Hypothalamus (tissue), 51 donors: Measurements from ENCODE around the gene RASA3.

Experiments used
- DNase-seq, 51 donors: peaks; one replicate each; lab custom pipeline; 2025; lab: John Stamatoyannopoulos, UW

Gene RASA3

DNA sequence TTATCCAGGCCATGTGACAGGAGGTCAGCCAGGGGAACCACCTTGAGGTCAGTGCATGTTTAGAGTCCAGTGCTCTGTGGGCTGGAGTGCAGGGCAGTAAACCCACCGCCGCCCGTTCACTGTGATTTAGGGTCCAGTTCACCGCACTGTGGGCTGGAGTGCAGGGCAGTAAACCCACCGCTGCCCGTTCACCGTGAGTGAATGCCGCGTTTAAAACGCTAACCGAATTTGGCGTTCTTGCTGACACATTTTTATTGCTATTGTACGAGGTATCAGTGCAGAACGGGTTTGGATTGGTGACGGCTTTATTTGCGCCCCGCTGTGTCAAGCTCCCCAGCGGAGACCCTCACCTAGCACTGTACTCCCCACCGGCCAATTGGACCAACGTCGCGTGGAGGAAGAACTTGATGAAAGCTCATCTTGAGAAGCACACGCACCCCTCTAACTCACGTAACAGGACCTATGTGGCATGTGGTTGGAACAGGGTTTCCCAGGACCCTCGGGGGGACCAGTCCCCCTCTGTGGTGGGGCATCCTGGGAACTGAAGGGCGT is 186.5 kb downstream of the RASA3 start:
- DNase-seq: no peak

DNA sequence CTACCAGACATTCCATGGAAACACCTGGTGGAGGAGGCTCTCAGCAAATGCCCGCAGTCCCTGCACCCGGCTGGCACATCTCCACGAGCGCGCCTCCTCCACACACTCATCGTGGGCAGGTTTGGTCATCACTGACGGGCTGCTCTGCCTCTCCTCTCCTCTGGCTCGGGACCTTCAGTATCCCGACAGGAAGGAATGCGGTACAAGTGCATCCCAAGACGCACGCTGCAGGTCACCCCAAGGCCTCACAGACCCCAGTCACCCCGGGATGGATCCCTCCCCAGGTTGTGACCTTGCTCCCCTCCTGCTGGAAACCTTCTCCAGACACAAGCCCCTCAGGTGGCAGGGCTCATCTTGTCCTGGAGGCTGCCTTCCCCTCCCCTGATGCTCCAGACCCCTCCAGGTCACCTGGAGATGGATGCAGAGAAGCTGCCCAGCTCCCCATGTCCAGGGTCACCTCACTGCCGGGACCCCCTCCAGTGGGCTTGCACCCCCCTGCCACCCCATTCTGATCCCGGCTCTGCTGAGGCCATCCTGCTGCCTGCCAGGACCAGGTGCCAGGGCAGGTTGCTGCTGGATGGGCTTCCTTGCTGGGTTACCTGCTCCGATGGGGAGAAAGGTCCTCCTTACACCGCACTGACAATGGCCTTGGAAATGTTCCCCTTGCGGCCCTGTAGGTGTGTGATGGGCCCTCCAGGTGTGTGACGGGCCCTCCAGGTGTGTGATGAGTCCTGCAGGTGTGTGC is 188.4 kb downstream of the RASA3 start:
- peak in 1 of 51 donors; percentile 15 for DNase-seq

DNA sequence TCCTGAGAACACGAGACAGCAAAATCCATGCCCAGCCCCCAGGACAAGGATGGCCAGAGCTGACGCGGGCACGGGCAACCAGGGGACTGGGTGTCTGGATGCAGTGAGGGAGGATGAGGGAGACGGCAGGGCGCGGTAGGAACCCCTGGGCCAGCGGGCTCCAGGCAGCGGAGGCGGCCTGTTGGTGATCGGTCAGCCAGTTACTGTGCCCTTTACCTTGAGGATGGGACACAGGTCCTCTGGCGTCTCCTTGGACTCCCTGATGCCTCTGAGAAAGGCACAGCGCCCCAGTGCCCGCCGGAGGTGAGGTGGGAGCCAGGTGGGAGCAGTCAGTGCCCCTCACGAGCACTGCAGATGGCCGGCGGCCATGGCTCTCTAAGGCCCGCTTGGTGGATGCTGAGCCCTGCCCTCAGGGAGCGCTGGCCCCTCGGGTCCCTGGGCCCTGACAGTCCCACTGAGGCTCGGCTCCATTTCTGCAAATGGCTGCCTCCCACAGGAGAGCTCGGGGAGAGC is 189.8 kb downstream of the RASA3 start:
- DNase-seq: no peak

DNA sequence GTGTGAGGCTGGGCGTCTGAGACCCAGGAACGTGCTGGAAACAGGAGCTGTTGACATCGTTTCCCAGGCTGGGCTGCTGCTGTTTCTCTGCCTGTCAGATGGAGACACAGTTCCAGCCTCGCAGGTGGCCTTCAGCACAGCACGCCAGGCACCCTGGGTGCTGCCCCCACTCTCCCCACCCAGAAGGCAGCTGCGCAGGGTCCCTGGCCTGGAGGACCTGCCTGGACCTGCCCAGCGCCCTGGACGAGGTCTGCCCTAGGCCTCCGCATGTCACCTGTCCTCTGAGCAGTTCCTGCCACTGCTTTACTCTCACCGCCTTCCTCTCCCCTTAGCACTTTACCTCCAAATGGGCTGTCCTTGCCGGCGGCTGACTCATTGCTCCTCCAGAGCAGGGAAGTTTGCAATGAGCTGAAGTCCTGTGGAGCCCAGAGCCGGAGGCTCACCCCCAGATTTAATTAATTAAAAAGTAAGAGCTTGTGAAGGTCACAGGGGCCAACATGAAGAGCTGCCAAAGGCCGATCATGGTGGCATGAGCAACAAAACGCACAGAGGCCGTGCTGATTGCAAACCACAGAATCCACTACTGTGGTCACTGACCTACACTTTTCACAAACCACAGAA is 190.7 kb downstream of the RASA3 start:
- DNase-seq: no peak

DNA sequence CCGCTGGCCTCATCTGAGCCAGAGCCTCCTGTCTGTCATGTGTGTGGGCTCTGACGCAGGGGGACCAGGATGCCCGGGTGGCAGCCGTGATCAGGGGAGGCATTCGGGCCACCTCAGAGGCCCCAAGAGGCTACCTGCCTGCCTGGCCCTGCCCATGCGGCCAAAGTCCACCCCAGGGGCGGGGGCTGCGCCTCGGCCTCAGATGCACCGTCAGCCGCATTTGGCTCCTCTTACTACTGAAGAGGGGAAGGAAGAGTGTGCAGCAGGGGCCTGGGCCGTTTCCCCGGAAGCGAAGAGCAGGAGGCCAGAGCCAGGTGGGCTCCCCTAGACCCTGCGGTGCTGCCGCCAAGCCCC is 192.5 kb downstream of the RASA3 start:
- DNase-seq: no peak

DNA sequence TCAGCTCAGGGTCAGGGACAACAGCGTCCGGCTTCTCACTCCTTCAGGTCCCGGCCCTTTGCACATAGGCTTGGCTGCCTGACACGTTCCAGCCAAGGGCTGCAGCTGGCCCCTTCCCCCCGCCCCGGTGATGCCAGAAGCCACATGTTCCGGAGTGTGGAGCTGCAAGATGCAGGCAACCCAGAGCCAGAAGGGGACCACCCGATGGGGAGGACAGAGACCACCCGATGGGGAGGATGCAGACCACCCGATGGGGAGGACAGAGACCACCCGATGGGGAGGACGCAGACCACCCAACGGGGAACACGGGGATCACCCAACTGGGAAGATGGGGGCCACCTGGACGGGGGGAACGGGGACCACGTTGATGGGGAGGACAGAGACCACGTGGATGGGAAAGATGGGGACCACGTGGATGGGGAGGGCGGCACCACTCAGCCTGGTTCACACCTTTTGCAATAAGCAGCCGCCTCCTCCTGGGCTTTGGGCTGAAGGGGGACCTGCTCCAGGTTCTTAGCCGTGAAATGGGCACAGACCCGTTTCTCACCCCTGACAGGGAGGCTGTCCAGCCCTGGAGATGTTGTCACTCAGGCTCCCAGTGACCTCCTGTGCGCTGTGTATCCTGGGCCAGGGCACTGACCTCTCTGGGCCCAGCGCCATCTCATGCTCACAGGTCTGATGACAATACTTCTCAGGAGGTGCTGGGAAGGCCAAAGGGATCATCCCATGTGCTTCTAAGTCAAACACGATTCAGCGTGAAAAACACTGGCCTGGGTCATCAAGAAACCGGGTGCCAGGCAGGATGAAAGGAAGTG is 193.1 kb downstream of the RASA3 start:
- DNase-seq: no peak

DNA sequence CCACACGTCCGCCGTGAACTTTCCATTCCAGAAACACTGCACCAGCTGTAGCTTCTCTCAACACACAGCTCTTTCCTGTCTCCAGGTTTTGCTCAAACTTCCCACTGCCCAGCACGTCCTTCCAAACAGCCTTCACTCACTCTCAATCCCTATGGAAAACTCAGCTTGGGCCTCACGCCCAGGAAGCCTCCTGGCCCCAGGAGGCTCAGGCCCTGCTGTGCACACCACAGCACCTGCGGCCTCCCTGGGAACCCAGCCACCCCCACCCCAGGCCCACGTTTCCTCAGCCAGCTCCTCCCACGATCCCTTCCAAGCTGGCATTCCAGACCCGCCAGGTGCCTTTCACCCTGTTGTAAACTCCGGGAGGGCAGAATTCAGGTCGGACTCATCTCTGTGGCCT is 193.7 kb downstream of the RASA3 start:
- DNase-seq: no peak

DNA sequence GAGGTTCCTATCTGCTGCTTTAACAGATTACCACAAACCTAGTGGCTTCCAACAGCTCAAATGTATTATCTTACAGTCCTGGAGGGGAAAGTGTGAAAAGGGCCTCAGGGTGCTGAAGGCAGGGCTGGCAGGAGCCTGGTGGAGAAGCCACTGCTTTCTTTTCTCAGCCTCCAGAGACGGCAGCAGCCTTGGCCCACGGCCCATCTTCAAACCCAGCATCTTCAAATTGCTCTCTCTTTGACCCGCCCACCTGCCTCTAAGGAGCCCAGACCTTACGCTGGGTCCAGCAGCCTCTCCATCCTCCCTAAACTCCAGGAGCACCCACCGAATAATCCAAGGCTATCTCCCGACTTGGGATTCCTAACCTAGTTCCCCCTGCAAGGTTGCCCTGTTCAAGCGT is 194.2 kb downstream of the RASA3 start:
- no peak for DNase-seq

DNA sequence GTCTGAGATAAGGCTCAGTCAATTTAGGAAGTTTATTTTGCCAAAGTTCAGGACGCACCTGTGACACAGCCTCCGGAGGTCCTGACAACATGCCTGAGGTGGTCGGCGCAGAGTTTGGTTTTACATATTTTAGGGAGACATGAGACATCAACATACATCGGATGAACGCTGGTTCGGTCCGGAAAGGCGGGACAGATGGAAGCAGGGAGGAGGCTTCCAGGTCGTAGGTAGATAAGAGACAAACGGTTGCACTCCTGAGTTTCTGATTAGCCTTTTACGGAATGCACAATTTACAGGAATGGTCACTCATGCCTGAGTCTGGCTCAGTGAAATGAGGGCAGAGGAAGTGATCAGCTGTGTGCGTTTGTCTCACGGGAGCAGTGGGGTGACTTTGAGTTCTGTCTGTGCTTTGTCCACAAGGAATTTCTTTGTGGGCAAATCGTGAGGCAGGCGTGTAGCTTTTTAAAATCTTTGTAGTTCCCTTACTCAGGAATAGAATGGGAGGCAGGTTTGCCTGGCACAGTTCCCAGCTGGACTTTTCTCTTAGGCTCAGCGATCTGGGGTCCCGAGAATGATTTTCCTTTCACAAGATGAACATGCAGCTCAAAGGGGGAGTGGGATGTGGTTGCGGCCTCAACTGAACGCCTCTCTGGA is 194.8 kb downstream of the RASA3 start:
- no peak for DNase-seq

DNA sequence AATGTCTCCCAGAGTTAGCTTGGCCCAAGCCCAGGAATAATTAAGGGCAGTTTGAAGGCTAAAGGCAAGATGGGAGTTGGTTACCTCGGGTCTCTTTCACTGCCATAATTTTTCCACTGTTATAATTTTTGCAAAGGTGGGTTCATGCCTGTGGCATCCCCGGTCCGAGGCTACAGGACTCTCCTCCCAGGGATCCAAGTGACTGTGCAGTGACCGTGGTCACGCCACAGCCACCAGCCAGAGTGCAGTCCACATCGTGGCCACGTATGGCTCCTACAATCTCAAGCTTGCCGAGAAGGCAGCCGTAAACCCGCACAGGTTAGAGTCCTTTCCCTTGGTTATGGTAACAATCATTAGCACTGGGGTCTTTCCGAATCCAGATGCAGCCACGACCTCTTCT is 195.3 kb downstream of the RASA3 start:
- DNase-seq: no peak

DNA sequence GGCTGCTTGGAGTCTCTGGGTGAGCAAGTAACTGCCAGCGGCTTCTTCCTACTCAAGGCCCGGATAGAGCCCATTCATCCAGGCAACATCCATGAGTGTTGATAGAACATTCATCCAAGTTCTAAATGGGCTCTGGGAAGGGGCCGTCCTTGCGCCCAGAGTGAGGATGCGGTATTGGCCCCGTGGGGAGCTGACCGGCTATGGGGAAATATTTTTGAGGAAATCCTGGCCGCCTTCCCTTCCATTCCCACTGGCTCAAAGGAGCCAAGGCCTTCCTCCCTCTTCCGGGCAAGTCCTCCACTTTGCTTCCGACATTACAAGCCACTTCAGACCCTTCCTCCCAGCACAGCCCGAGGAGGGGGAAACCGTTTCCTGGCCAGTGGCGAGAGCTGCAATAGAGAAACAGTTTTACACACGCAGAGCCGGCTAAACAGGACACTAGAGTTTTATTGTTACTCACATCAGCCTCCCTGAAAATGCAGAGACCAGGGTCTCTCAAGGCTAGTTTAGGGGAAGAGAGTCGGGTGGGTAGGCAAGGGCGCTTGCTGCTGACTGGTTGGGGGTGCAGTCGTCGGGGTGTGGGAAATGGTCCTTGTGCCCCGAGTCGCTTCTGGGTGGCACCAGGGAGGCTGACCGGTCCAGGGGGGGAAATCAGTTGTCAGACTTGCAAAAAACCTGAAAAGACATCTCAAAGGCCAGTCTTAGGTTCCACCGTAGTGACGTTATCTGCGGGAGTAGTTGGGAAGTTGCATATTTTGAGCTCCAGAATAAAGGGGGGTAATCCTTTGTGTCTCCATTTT is 196.1 kb downstream of the RASA3 start:
- no peak for DNase-seq

DNA sequence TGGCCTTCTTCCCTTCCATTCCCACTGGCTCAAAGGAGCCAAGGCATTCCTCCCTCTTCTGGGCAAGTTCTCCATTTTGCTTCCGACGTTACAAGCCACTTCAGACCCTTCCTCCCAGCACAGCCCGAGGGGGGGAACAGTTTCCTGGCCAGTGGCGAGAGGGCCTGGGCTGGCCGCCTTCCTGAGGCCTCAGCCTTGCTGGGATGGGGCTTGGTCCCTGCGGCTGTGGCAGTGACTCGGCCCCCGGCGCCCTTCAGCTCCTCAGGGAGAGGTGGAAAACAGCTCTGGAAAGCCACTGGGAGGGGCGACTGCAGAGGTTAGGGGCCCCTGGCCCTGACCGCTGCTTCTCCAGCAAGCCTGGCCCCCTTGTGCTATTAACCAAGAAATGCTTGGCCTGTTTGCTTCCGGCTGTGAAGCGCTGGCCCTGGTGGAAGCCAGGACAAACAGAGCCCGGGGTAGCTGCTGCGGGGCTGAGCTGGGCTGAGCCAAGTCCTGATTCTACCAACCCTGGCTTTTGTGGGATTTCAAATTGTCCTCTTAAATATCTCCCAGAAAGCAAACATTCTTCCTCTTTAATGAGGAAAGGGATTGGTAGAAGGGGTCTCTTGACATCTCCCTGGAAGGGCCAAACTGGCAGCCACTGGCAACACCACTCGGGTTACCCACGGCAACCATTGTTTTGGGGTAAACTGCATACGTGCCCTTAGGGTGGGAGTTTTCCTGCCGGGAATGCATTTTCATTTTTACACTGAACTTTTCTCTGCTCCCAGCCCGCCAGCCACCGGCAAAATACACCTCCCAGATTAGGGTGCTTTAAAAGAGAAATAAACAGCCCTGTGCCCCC is 197.2 kb downstream of the RASA3 start:
- no peak for DNase-seq

DNA sequence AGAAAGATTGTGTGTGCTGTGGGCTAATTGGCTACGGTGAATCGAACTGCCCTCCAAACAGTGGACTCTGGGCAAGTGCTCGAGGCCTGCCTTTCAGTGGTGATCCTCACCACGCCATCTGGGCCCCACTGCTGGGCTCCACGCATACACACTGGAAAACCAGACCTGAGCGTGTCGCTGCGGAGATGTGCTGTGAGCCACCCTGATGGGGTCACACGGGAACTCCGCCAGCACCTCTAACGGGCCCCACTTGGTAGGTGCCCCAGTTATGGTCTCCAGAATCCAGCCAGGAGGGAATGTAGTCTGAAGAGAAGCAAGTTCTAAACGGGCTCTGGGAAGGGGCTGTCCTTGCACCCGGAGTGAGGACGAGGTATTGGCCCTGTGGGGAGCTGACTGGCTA is 197.8 kb downstream of the RASA3 start:
- no peak for DNase-seq

DNA sequence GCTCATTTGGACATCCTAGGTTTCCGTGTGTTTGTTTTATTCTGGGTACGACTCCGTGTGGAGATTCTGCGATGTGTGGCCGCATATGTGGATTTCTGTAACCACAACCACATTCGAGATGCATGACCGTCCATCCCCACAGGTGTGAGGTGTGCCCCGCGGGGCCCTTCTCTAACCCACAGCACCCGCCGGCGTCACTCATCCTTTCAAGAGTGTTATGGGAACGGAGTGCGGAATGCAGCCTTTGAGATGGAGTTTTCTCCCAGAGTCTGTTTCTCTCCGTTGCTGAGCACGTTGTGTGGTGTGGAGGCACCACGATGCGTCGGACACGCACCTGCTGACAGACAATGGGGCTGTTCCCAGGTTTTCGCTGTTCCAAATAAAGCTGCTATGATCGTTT is 198.5 kb downstream of the RASA3 start:
- DNase-seq: no peak

DNA sequence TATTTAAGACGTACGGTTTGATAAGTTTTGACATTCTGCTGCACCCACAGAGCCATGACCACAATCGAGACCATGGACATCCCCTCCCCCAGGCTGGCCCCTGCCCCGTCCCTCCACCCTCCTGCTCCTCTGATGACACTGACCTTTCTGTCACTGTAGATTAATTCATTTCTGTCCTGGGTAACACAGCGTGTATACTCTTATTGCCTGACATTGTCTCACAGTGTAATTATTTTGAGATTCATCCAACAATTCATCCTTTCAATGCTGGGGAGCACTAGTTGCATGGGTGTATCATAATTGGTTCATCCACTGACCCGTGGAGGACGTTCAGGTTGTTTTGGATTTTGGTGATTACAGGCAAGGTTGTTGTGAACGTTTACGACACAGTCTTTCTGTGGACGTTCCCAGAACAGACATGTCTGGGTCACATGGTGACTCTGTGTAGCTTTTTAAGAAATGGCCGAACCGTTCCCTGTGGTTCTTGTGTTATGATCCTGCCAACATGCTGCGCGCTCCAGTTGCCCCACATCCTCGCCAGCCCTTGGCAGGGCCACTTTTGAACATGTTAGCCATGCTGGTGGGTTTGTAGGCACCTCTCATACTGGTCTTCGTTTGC is 200.5 kb downstream of the RASA3 start:
- DNase-seq: no peak

DNA sequence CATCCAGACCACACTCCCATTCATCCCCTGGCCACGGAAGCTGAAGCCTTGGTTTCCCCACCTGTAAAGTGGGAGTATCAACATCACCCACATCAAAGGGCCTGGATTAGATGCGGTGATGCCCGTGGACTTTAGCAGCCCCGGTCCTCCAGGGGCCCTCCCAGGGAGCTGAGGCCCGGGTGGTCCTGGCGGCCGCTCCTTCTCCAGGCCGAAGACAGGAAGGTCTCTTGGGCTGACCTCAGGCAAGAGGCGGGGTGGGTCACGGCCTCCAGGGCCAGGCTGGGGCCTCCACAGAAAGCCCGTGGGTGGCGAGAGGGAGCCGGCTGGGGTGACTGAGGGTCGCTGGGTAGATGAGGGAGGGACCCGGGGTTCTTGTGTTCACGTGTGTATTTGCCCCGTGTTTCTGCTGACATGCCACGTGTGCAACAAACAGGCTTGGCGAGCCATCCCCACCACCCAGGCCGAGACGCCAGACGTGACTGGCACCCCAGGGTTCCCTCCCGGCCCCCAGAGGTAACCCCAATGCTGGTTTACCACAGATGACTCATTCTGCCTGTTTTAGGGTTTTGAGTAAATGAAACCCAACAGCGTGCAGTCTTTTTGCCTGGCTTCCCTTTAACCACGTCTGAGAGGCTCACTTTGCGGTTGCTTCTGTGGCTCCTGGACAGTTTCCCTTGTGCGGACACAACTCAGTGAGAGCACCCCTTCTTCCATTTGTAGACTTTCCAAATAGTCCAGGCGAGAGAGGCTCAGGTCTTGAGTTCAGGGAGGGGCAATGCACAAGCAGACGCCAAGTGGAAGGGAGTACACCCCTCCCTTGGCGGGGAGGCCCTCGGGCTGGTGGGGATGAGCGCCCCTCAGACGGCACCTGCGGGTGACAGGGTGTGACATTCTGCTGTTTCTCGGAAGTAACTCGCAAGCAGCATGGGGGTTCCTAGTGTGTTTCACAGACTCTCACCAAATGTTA is 201.5 kb downstream of the RASA3 start:
- no peak for DNase-seq
